Measurements from ENCODE around the gene NEURL1B. TPM values are rescaled to one million over a fixed set of nuclear protein-coding genes. Genes with fewer than 3 reads are reported as not detected.

The NEURL1B gene
- polyA plus RNA-seq, 1 of the 3 experiments (the other 2 are of a cell fraction) = 2.8 TPM

DNA sequence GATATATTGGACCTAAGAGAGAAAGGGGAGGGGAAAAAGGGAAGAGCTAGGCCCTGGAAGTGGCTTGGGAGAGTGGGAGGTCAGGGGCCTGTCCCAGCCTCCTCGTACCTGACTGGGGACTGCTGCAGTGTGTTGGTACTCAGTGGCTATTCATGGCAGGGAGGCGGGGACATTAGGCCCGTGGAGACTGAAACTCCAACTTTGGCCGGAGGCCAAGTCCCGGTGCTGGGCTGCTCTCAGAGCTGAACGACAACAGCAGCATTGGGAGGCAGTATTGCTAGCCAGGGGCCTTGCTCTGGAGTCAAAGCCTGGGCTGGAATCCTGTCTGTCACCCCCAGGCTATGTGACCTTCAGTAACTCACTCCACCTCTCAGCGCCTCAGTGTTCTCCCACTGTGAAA is 37.8 kb downstream of the NEURL1B start:
- peaks cover 0 to 5% of the 10 kb centered on the region in 2 experiments; a peak in 1 of 4 replicates for H3K4me1 ChIP-seq (ENCODE audit: control insufficient read depth in 1 of 2, insufficient read depth in 2 of 2, low read depth in 1 of 2, low read length in 1 of 2)
- TF ChIP-seq TCF12 (IDR thresholded peaks at IDR 0.05) = no peak
- TF ChIP-seq EP300 (IDR thresholded peaks at IDR 0.05; ENCODE audit: borderline replicate concordance in 1 of 2, low read depth in 1 of 2, low read length in 1 of 2) = no peak
- no peak for TF ChIP-seq EZH2phosphoT487 (IDR thresholded peaks at IDR 0.05; ENCODE audit: borderline replicate concordance, low read depth)
- TF ChIP-seq, protein P1, sequence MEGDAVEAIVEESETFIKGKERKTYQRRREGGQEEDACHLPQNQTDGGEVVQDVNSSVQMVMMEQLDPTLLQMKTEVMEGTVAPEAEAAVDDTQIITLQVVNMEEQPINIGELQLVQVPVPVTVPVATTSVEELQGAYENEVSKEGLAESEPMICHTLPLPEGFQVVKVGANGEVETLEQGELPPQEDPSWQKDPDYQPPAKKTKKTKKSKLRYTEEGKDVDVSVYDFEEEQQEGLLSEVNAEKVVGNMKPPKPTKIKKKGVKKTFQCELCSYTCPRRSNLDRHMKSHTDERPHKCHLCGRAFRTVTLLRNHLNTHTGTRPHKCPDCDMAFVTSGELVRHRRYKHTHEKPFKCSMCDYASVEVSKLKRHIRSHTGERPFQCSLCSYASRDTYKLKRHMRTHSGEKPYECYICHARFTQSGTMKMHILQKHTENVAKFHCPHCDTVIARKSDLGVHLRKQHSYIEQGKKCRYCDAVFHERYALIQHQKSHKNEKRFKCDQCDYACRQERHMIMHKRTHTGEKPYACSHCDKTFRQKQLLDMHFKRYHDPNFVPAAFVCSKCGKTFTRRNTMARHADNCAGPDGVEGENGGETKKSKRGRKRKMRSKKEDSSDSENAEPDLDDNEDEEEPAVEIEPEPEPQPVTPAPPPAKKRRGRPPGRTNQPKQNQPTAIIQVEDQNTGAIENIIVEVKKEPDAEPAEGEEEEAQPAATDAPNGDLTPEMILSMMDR (IDR thresholded peaks at IDR 0.05) = no peak
- TF ChIP-seq FOXM1 (IDR thresholded peaks at IDR 0.05; ENCODE audit: low read depth) = no peak
- TF ChIP-seq, protein P2, sequence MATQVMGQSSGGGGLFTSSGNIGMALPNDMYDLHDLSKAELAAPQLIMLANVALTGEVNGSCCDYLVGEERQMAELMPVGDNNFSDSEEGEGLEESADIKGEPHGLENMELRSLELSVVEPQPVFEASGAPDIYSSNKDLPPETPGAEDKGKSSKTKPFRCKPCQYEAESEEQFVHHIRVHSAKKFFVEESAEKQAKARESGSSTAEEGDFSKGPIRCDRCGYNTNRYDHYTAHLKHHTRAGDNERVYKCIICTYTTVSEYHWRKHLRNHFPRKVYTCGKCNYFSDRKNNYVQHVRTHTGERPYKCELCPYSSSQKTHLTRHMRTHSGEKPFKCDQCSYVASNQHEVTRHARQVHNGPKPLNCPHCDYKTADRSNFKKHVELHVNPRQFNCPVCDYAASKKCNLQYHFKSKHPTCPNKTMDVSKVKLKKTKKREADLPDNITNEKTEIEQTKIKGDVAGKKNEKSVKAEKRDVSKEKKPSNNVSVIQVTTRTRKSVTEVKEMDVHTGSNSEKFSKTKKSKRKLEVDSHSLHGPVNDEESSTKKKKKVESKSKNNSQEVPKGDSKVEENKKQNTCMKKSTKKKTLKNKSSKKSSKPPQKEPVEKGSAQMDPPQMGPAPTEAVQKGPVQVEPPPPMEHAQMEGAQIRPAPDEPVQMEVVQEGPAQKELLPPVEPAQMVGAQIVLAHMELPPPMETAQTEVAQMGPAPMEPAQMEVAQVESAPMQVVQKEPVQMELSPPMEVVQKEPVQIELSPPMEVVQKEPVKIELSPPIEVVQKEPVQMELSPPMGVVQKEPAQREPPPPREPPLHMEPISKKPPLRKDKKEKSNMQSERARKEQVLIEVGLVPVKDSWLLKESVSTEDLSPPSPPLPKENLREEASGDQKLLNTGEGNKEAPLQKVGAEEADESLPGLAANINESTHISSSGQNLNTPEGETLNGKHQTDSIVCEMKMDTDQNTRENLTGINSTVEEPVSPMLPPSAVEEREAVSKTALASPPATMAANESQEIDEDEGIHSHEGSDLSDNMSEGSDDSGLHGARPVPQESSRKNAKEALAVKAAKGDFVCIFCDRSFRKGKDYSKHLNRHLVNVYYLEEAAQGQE (IDR thresholded peaks at IDR 0.05; ENCODE audit: low read depth, low read length) = no peak
- no peak for TF ChIP-seq SMC3 (IDR thresholded peaks at IDR 0.05; ENCODE audit: low read depth, low read length)
- TF ChIP-seq, protein P3, sequence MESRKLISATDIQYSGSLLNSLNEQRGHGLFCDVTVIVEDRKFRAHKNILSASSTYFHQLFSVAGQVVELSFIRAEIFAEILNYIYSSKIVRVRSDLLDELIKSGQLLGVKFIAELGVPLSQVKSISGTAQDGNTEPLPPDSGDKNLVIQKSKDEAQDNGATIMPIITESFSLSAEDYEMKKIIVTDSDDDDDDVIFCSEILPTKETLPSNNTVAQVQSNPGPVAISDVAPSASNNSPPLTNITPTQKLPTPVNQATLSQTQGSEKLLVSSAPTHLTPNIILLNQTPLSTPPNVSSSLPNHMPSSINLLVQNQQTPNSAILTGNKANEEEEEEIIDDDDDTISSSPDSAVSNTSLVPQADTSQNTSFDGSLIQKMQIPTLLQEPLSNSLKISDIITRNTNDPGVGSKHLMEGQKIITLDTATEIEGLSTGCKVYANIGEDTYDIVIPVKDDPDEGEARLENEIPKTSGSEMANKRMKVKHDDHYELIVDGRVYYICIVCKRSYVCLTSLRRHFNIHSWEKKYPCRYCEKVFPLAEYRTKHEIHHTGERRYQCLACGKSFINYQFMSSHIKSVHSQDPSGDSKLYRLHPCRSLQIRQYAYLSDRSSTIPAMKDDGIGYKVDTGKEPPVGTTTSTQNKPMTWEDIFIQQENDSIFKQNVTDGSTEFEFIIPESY (IDR thresholded peaks at IDR 0.05; ENCODE audit: borderline replicate concordance, low read depth) = no peak
- no peak for TF ChIP-seq GATA2 (CRISPR knock-in tag; IDR thresholded peaks at IDR 0.05)
- no peak for TF ChIP-seq RFX5 (IDR thresholded peaks at IDR 0.05; ENCODE audit: low read length)
- no peak for TF ChIP-seq YY1 (IDR thresholded peaks at IDR 0.05; ENCODE audit: low read depth)
- no peak for TF ChIP-seq RAD21 (IDR thresholded peaks at IDR 0.05; ENCODE audit: low read length)
- TF ChIP-seq FOSL2 (IDR thresholded peaks at IDR 0.05; ENCODE audit: borderline replicate concordance, low read depth) = no peak
- no peak for TF ChIP-seq GABPA (IDR thresholded peaks at IDR 0.05; ENCODE audit: low read depth)
- TF ChIP-seq, protein P4, sequence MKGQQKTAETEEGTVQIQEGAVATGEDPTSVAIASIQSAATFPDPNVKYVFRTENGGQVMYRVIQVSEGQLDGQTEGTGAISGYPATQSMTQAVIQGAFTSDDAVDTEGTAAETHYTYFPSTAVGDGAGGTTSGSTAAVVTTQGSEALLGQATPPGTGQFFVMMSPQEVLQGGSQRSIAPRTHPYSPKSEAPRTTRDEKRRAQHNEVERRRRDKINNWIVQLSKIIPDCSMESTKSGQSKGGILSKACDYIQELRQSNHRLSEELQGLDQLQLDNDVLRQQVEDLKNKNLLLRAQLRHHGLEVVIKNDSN (IDR thresholded peaks at IDR 0.05; ENCODE audit: borderline replicate concordance, low read depth) = no peak
- TF ChIP-seq, protein P5, sequence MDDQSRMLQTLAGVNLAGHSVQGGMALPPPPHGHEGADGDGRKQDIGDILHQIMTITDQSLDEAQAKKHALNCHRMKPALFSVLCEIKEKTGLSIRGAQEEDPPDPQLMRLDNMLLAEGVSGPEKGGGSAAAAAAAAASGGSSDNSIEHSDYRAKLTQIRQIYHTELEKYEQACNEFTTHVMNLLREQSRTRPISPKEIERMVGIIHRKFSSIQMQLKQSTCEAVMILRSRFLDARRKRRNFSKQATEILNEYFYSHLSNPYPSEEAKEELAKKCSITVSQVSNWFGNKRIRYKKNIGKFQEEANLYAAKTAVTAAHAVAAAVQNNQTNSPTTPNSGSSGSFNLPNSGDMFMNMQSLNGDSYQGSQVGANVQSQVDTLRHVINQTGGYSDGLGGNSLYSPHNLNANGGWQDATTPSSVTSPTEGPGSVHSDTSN (IDR thresholded peaks at IDR 0.05) = no peak
- no peak overlapping the region for H3K4me3 ChIP-seq (ENCODE audit: low read depth in 2 of 2, low read length in 1 of 2)
- H3F3A ChIP-seq (replicated peaks; ENCODE audit: insufficient read depth) = no peaks in the 10 kb centered on the region
- no peak overlapping the region for H3K4me2 ChIP-seq
- H3K36me3 ChIP-seq (replicated peaks in 1 of 2; ENCODE audit: control insufficient read depth in 1 of 2, insufficient read depth in 2 of 2, low read length in 1 of 2) = no peaks in the 10 kb centered on the region
- CTCF ChIA-PET = interaction anchor here (0.8 to 4.5 kb wide), 4 partner anchors 10 to 200 kb away, joined by 4 to 20 read pairs (median 5); no protein-coding TSS in a partner anchor
- no peak overlapping the region for H3K9ac ChIP-seq
- no peaks in the 10 kb centered on the region for H3K9me2 ChIP-seq
- peak; percentile 54 for DNase-seq
- no peaks in the 10 kb centered on the region for H4K20me1 ChIP-seq (ENCODE audit: insufficient read depth)
- WGBS (ENCODE audit: low lambda C conversion rate) = 78% methylated on average over 3 of the region's 7 CpGs
- H3K27me3 ChIP-seq (ENCODE audit: insufficient read depth) = no peaks in the 10 kb centered on the region
- H3K27ac ChIP-seq (ENCODE audit: low read depth in 2 of 2, low read length in 1 of 2) = no peak overlapping the region
- POLR2A ChIA-PET = no interaction called here
- no peak overlapping the region for H2AFZ ChIP-seq (ENCODE audit: low read depth)
- H3K9me3 ChIP-seq = no peaks in the 10 kb centered on the region
- no peaks in the 10 kb centered on the region for H3K79me2 ChIP-seq (ENCODE audit: insufficient read depth)
